Parietal lobe (tissue), 1 donor: ENCODE data around the gene CCDC152. TPM values are rescaled to one million over a fixed set of nuclear protein-coding genes. Genes with fewer than 3 reads are reported as not detected.

Experiments used
- total RNA-seq: library from RNA; depleted of rRNA; stranded (reverse); fragments of >200 nt; gene quantifications from one replicate; pipeline ENCODE4 v1.2.3, GENCODE V29; 2014

Gene CCDC152, protein sequence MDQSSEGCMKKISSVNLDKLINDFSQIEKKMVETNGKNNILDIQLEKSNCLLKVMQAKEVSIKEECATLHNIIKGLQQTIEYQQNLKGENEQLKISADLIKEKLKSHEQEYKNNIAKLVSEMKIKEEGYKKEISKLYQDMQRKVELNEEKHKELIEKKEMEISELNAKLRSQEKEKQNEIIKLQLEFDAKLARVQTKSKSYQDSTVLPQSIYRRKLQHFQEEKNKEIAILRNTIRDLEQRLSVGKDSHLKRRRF
- total RNA-seq = 8.1 TPM

DNA sequence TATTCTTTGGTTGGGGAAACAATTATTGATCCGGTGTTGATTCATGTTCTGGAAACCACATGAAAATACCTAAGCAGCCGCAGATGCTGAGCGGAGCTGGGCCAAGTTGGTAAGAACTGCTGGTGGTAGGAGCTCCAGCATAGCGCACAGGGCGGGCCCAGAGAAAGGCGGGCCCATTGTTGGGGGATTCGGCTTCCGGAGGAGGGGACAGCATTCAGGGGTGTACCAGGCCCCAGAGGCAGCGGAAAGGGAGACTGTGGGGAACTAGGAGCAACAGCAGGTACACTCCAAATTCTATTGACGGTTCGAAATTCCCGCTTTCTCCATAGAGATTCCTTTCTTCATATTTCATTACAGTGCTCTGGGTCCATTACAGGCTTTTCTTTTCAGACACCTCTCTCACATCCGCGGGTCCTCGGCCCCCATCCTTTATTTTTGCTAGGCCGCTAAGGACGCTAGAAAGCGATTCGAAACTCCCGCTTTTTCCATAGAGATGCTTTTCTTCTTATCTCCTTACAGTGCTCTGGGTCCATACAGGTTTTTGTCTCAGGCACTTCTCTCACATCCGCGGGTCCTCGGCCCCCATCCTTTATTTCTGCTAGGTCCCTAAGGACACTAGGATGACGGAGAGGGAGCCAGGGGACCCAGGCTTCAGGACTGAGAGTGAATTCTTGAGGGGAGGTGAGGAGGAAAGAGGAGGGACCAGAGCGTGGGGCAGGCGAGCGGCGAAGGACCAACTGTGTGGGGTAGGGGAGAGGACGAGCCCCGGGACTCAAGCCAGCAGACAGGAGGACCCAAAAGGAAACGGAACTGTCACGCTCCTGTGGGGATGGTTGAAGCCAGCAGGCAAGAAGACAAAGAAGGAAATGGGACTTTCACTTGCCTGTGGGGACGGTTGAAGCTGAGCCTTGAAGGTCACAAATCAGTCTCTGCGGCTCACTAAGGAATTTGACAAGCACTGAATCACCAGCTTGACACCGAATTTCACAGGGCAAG lies at the start of gene CCDC152:
Gene CCDC152, plus strand, starts transcription at position 213 of the 996 bp plus-strand sequence. CDS start 2,304 bp downstream, outside the sequence.

DNA sequence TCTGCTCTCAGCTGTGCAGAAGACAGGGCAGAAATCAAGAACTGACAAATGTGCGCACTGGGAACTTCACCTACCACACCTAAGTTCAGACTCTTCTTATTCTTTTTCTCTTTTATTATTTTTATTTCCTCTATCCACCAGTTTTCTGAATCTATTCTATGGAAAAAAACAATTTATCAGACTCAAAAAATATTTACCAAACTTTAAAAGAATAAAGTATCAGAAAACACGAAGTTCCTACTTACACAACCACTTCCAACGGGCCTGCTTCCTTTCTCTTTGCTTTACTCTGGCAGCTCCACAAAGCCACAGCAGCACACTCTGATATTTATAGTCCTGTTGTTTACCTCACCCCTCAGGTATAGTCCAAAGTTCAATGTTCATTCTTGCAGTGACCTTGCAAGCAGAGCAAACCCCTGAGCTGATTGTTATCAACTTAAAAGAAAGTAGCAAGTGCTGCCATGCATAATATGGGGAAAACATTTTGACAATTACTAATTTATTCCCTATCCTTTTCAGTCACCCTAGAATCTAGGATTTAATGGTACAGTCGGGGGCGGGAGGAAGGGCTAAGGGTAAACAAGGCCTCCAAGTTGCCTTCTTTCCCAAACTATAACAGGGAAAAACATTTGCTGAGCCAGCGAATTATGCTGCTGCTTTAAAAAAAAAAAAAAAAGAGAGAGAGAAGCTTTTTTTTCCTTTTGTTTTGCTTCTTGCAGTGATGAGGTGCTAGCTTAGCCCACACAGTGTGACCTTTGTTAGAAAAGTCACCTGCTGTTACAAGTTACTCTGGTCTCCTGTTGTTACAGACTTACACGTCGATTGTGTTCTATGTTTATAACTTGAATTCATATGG lies 55.2 kb downstream of the CCDC152 start, which contains the start of gene SELENOP:
Gene SELENOP, minus strand, starts transcription at position 302 of the 856 bp plus-strand sequence. CDS start 3,539 bp downstream, outside the sequence.

Other genes with a start within 250 kb of the CCDC152 start
- gene SELENOP, start 55.1 kb downstream of the CCDC152 start, total RNA-seq = 24.4 TPM